Adrenal gland (tissue), 12 donors: ENCODE data around the gene TLL1. TPM values are rescaled to one million over a fixed set of nuclear protein-coding genes. Genes with fewer than 3 reads are reported as not detected.

Experiments
- DNase-seq, 7 donors: peaks; one replicate each; pipeline ENCODE4 v3.0.0-alpha.2; 2019 to 2020
- H3K27ac ChIP-seq, 5 donors: fragments of 200-600 bp; sonication (generic) in 4 of 5; 1 replicate in 3 of 5; 2 replicates in 2 of 5; pipeline versions ENCODE4 v1.5.1 to v1.8.0; 2016 to 2020; ENCODE audit warnings: mild to moderate bottlenecking in 1 of 5
- H3K27me3 ChIP-seq: fragments of 200-600 bp; 2 replicates; pipeline ENCODE4 v1.8.0; 2021
- H3K36me3 ChIP-seq, 2 donors: fragments of 200-600 bp; replicated peaks in 1 of 2; 1 replicate in 1 of 2; 2 replicates in 1 of 2; pipeline versions ENCODE4 v1.5.1 to v1.8.0; 2018 to 2022
- H3K4me1 ChIP-seq, 2 donors: fragments of 200-600 bp; replicated peaks in 1 of 2; 1 replicate in 1 of 2; 2 replicates in 1 of 2; pipeline versions ENCODE4 v1.5.1 to v1.8.0; 2018 to 2021
- H3K4me3 ChIP-seq, 4 donors: fragments of 200-600 bp; sonication (generic) in 3 of 4; one replicate each; pipeline ENCODE4 v1.5.1; 2016 to 2018
- H3K9me3 ChIP-seq, 3 donors: fragments of 200-600 bp; sonication (generic) in 1 of 3; replicated peaks in 1 of 3; 1 replicate in 2 of 3; 2 replicates in 1 of 3; pipeline versions ENCODE4 v1.5.1 to v1.8.0; 2016 to 2021
- CTCF ChIP-seq, 6 experiments: fragments of 450-650 bp in 4 of 6; fragments of 200-600 bp in 2 of 6; sonication (generic) in 1 of 6; IDR thresholded peaks; 1 replicate in 5 of 6; 2 replicates in 1 of 6; pipeline versions ENCODE4 v1.5.1 to v1.8.0; 2016 to 2021; ENCODE audit warnings: antibody characterized with exemption in 6 of 6, mild to moderate bottlenecking in 2 of 6, moderate library complexity in 1 of 6
- POLR2A ChIP-seq, 2 donors: fragments of 450-650 bp; IDR thresholded peaks; one replicate each; pipeline ENCODE4 v1.6.1; 2017; ENCODE audit warnings: antibody characterized with exemption in 2 of 2, mild to moderate bottlenecking in 2 of 2, moderate library complexity in 1 of 2
- WGBS, 4 donors: extraction: QIAGEN DNeasy Blood & Tissue Kit in 2 of 4; methylation state at CpG; one replicate each; pipeline versions ENCODE4 v1.1.5 to v1.1.7; 2013 to 2017; 5-methylcytosine and 5-hydroxymethylcytosine counted together
- intact Hi-C, 2 donors: fragments of 100-400 bp; cut with DNase I; formaldehyde crosslinking; loops; one replicate each; pipeline versions ENCODE4 v1.14.1 to v1.15.0; 2022 to 2023
- polyA plus RNA-seq, 3 donors: library from polyadenylated mRNA; stranded (reverse); fragments of 200-250 nt in 2 of 3; fragments of 350-450 nt in 1 of 3; fragmentation: Illumina TruSeq in 1 of 3; extraction: RNeasy Lipid Tissue Mini Kit (QIAGEN cat#74804) in 1 of 3; gene quantifications; one replicate each; pipeline ENCODE4 v1.2.3, GENCODE V29; 2013 to 2014
- total RNA-seq, 9 donors: library from RNA; depleted of rRNA in 4 of 9; stranded (reverse); fragments of >200 nt in 4 of 9; fragments of 120-200 nt in 1 of 9; fragmentation: NEBNext Ultra II Directional in 1 of 9; extraction: Animal tissue kit (Norgen Biotek cat#: 25700) in 1 of 9; gene quantifications; one replicate each; pipeline versions ENCODE4 v1.1.0 to v1.2.4, GENCODE V29; 2013 to 2023
- donor health status: healthy with polysubstance abuse.
- donor health status: Bipolar disorder and iron deficiency.
- donor health status: DM: yes; HTN: yes; CAD: no.
- donor health status: DM: no; HTN: no; CAD: no.
- donor health status: DM: no; HTN: no; CAD: no.
- donor health status: DM: yes; HTN: yes; CAD: no.

Gene TLL1
- total and polyA plus RNA-seq, 12 donors, result 1.00 to 12.7 (median 2.1) TPM

- H3K36me3 ChIP-seq, result no peaks in the 10 kb centered on the region
- intact Hi-C loops, result no loop called here
- no peak for TF ChIP-seq CTCF (IDR thresholded peaks at IDR 0.05)
- no peak for TF ChIP-seq POLR2A (IDR thresholded peaks at IDR 0.05)
- H3K4me1 ChIP-seq, result no peaks in the 10 kb centered on the region
- H3K4me3 ChIP-seq, result no peak overlapping the region
- no peak overlapping the region for H3K27ac ChIP-seq
- no peak for DNase-seq
- 77 to 87% (median 84%) methylated on average over 2 of the region's 2 CpGs for WGBS, 4 donors
- no peaks in the 10 kb centered on the region for H3K9me3 ChIP-seq
- no peaks in the 10 kb centered on the region for H3K27me3 ChIP-seq
These were observed 133.2 kb downstream of the TLL1 start for GRCh38 chr4:166006217-166006616.

- TF ChIP-seq CTCF (IDR thresholded peaks at IDR 0.05) (no peak), POLR2A (IDR thresholded peaks at IDR 0.05) (no peak)
- Histone ChIP-seq H3K27ac (no peak overlapping the region), H3K4me1 (no peaks in the 10 kb centered on the region), H3K4me3 (no peak overlapping the region), H3K27me3 (no peaks in the 10 kb centered on the region), H3K36me3 (no peaks in the 10 kb centered on the region), H3K9me3 (no peaks in the 10 kb centered on the region)
- 43 to 67% (median 61%) methylated on average over 1 of the region's 1 CpG for WGBS, 4 donors
- intact Hi-C loops, result no loop called here
- DNase-seq, result no peak
These were observed 135.5 kb downstream of the TLL1 start for GRCh38 chr4:166008510-166008909.

- DNase-seq, result no peak
- intact Hi-C loops, result no loop called here
- TF ChIP-seq POLR2A (IDR thresholded peaks at IDR 0.05), result no peak
- no peak for TF ChIP-seq CTCF (IDR thresholded peaks at IDR 0.05)
- whole genome bisulfite sequencing, 4 donors, result 46 to 74% (median 61%) methylated on average over 2 of the region's 2 CpGs
- H3K4me3 ChIP-seq, result no peak overlapping the region
- H3K27me3 ChIP-seq, result no peaks in the 10 kb centered on the region
- H3K9me3 ChIP-seq, result no peaks in the 10 kb centered on the region
- H3K27ac ChIP-seq, result no peak overlapping the region
- no peaks in the 10 kb centered on the region for H3K36me3 ChIP-seq
- no peaks in the 10 kb centered on the region for H3K4me1 ChIP-seq
These were observed 139.3 kb downstream of the TLL1 start for GRCh38 chr4:166012129-166013030.

GRCh38 chr4:166014411-166014810 is 141.4 kb downstream of the TLL1 start:
- DNase-seq, result no peak
- WGBS, 4 donors, result 84 to 90% (median 87%) methylated on average over 6 of the region's 6 CpGs
- Histone ChIP-seq H3K9me3 (no peaks in the 10 kb centered on the region), H3K27ac (no peak overlapping the region), H3K27me3 (no peaks in the 10 kb centered on the region), H3K4me1 (no peaks in the 10 kb centered on the region), H3K36me3 (no peaks in the 10 kb centered on the region), H3K4me3 (no peak overlapping the region)
- intact Hi-C loops, result no loop called here
- TF ChIP-seq CTCF (IDR thresholded peaks at IDR 0.05) (no peak), POLR2A (IDR thresholded peaks at IDR 0.05) (no peak)
